Fibroblast of lung (primary cell): Measurements from ENCODE around the gene VWA3B. TPM values are rescaled to one million over a fixed set of nuclear protein-coding genes. Genes with fewer than 3 reads are reported as not detected.
"Not testable (repeated sequence)": the region's sequence is repeated elsewhere in the genome, so short reads cannot be mapped to it uniquely, and the experiment has no call there.

Source experiments
- DNase-seq, 2 donors: peaks; one replicate each; pipeline versions ENCODE4 v3.0.0 to v3.0.0-alpha.2; 2010; ENCODE audit warnings: low read depth in 2 of 2
- H2AFZ ChIP-seq: 2 replicates; pipeline ENCODE4 v1.5.1; 2012; ENCODE audit warnings: low read length, control low read depth, inconsistent platforms
- H3K27ac ChIP-seq: 2 replicates; pipeline ENCODE4 v1.5.1; 2011; ENCODE audit warnings: low read length, control low read depth; ENCODE audit not compliant: insufficient read depth
- H3K27me3 ChIP-seq: 2 replicates; pipeline ENCODE4 v1.5.1; 2011; ENCODE audit warnings: mild to moderate bottlenecking, low read length; ENCODE audit not compliant: control insufficient read depth, insufficient read depth
- H3K36me3 ChIP-seq: 2 replicates; pipeline ENCODE4 v1.5.1; 2011; ENCODE audit warnings: low read length; ENCODE audit not compliant: control insufficient read depth, insufficient read depth
- H3K4me1 ChIP-seq: 2 replicates; pipeline ENCODE4 v1.5.1; 2011; ENCODE audit warnings: low read length; ENCODE audit not compliant: control insufficient read depth, insufficient read depth; ENCODE audit errors: extremely low read depth
- H3K4me2 ChIP-seq: 2 replicates; pipeline ENCODE4 v1.5.1; 2011; ENCODE audit warnings: low read length, control low read depth; ENCODE audit not compliant: insufficient read depth; ENCODE audit errors: extremely low read depth
- H3K4me3 ChIP-seq, 4 experiments: fragments of 200-600 bp in 1 of 4; sonication (generic) in 1 of 4; replicated peaks in 1 of 4; 2 replicates each; pipeline ENCODE4 v1.5.1; 2011 to 2016; ENCODE audit warnings: low read length in 4 of 4, low read depth in 3 of 4, mild to moderate bottlenecking in 3 of 4, control low read depth in 2 of 4, inconsistent platforms in 1 of 4, mixed read lengths in 1 of 4; ENCODE audit not compliant: insufficient read depth in 1 of 4; ENCODE audit errors: control extremely low read depth in 1 of 4
- H3K79me2 ChIP-seq: 2 replicates; pipeline ENCODE4 v1.5.1; 2012; ENCODE audit warnings: mild to moderate bottlenecking, low read length, inconsistent platforms; ENCODE audit not compliant: control insufficient read depth, insufficient read depth
- H3K9ac ChIP-seq: 2 replicates; pipeline ENCODE4 v1.5.1; 2011; ENCODE audit warnings: mild to moderate bottlenecking, low read length, control low read depth; ENCODE audit not compliant: insufficient read depth
- H3K9me3 ChIP-seq: 2 replicates; pipeline ENCODE4 v1.5.1; 2012; ENCODE audit warnings: low read depth, low read length; ENCODE audit not compliant: control insufficient read depth, insufficient read depth
- H4K20me1 ChIP-seq: 2 replicates; pipeline ENCODE4 v1.5.1; 2011; ENCODE audit warnings: low read length; ENCODE audit not compliant: control insufficient read depth, insufficient read depth; ENCODE audit errors: extremely low read depth
- EZH2 ChIP-seq: IDR thresholded peaks from 2 replicates; pipeline ENCODE4 v1.5.1; 2012; ENCODE audit warnings: low read length, control low read depth, mild to moderate bottlenecking; ENCODE audit errors: missing control alignments
- polyA plus RNA-seq, 2 donors: library from polyadenylated mRNA; depleted of rRNA in 1 of 2; stranded (reverse) in 1 of 2; unstranded in 1 of 2; fragments of >200 nt; gene quantifications; 2 replicates each; pipeline ENCODE4 v1.2.1, GENCODE V29; 2011 to 2012; ENCODE audit warnings: missing spikeins in 1 of 2
- total RNA-seq: library from RNA; depleted of rRNA; stranded (reverse); fragments of >200 nt; gene quantifications from 2 replicates; pipeline ENCODE4 v1.2.1, GENCODE V29; 2014
- TF ChIP-seq, protein P1 (sequence below), 2 donors: IDR thresholded peaks in 1 of 2; conservative IDR thresholded peaks in 1 of 2; 1 replicate in 1 of 2; 2 replicates in 1 of 2; pipeline ENCODE4 v1.5.1; 2011 to 2012; ENCODE audit warnings: low read length in 2 of 2, control low read depth in 1 of 2, inconsistent platforms in 1 of 2, low read depth in 1 of 2, mild to moderate bottlenecking in 1 of 2

Gene VWA3B
- total and polyA plus RNA-seq, 2 donors (not counting 1 experiment from before 2014, with no cell fraction given): 0.17 TPM; not detected in 1

DNA sequence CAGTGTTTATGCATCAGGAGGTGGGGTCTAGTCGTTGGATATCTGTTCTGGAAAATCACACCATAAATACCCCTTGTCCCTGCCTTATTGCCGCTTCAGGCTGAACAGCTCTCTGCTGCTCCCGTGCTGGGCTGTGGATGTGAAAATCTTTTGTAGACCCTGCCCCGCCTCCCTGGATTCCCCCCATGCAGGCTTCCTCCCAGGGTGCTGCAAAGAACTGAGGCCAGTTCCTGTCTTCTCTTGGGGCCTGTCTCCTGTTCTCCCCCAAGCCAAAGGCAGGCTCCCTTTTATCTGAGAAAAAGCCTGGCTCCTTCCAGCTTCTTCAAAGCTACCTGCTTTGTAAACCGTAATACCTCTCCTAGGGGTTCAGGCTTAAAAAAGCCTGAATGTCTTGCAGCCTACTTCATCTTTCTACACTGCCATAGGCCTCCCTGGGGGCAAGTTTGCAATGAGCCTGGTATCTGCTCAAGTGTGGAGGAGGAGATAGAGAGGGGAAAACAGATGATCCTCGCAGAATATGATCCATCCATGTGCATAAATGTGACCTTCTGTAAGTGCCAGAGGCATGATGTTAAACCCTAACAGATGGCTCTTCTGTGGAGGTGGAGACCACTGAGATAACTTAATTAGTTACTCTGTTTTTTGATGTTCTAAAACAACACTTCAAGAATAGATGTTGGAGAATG lies 55.3 kb downstream of the VWA3B start:
- DNase-seq: no peak
- Histone ChIP-seq H3K9me3 (no peaks in the 10 kb centered on the region), H3K4me2 (no peak overlapping the region), H3K36me3 (no peaks in the 10 kb centered on the region), H4K20me1 (no peaks in the 10 kb centered on the region), H3K4me3 (no peak overlapping the region), H3K4me1 (no peaks in the 10 kb centered on the region), H3K27me3 (no peaks in the 10 kb centered on the region), H3K27ac (no peak overlapping the region), H3K9ac (no peak overlapping the region), H2AFZ (no peak overlapping the region), H3K79me2 (no peaks in the 10 kb centered on the region)
- TF ChIP-seq, protein P1, sequence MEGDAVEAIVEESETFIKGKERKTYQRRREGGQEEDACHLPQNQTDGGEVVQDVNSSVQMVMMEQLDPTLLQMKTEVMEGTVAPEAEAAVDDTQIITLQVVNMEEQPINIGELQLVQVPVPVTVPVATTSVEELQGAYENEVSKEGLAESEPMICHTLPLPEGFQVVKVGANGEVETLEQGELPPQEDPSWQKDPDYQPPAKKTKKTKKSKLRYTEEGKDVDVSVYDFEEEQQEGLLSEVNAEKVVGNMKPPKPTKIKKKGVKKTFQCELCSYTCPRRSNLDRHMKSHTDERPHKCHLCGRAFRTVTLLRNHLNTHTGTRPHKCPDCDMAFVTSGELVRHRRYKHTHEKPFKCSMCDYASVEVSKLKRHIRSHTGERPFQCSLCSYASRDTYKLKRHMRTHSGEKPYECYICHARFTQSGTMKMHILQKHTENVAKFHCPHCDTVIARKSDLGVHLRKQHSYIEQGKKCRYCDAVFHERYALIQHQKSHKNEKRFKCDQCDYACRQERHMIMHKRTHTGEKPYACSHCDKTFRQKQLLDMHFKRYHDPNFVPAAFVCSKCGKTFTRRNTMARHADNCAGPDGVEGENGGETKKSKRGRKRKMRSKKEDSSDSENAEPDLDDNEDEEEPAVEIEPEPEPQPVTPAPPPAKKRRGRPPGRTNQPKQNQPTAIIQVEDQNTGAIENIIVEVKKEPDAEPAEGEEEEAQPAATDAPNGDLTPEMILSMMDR (conservative IDR thresholded peaks at IDR 0.05 in 1 of 2, IDR thresholded peaks at IDR 0.05 in 1 of 2; ENCODE audit: low read depth in 1 of 2, low read length in 2 of 2): no peak
- no peak for TF ChIP-seq EZH2

DNA sequence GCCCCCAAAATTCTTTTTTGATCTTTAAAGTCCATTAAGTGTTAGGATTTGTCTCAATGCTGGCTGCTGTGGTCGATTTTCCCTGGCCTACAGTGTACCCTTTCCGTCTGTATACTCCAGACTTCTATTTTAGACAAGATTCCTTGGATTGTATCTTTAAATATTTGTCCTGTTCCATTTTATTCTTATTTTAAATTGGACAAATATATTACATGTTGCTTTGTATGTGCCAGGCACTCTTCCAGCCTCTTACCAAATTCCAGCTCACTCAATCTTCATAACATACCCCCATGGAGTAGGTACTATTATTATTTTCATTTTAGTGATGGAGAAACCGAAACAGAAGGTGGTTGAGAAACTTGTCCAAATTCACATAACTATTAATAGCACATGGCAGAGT lies 58.1 kb downstream of the VWA3B start:
- Histone ChIP-seq H3K27ac (no peak overlapping the region), H3K4me1 (no peaks in the 10 kb centered on the region), H3K9me3 (no peaks in the 10 kb centered on the region), H3K4me3 (no peak overlapping the region), H3K36me3 (no peaks in the 10 kb centered on the region), H3K27me3 (no peaks in the 10 kb centered on the region), H3K4me2 (no peak overlapping the region), H3K79me2 (no peaks in the 10 kb centered on the region), H4K20me1 (no peaks in the 10 kb centered on the region), H2AFZ (no peak overlapping the region), H3K9ac (no peak overlapping the region)
- TF ChIP-seq, protein P1 (conservative IDR thresholded peaks at IDR 0.05 in 1 of 2, IDR thresholded peaks at IDR 0.05 in 1 of 2; ENCODE audit: low read depth in 1 of 2, low read length in 2 of 2): no peak
- no peak for TF ChIP-seq EZH2
- no peak for DNase-seq

DNA sequence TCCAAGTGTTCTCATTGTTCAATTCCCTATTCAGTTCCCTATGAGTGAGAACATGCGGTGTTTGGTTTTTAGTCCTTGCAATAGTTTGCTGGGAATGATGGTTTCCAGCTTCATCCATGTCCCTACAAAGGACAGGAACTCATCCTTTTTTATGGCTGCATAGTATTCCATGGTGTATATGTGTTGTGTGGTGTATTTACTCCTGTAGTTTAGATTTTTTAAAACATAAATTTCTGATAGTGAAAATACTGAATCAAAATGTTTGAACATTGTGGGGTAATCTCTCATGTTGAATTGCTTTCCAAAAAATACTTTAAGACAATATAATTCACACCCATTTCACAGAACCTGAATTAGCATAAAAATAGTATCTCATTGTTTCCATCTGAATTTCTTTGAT lies 60.9 kb downstream of the VWA3B start:
- H2AFZ ChIP-seq, H3K79me2 ChIP-seq, H3K9ac ChIP-seq, H3K4me3 ChIP-seq, H4K20me1 ChIP-seq, H3K27ac ChIP-seq, DNase-seq, H3K9me3 ChIP-seq, H3K27me3 ChIP-seq, H3K4me1 ChIP-seq, H3K36me3 ChIP-seq, H3K4me2 ChIP-seq: not testable (repeated sequence)
